Hippocampal formation (tissue), 2 donors: ENCODE data around the gene CDH4.
"Not testable (repeated sequence)": the region's sequence is repeated elsewhere in the genome, so short reads cannot be mapped to it uniquely, and the experiment has no call there.

ENCODE experiments used
- DNase-seq, 2 donors: peaks; one replicate each; lab custom pipeline; 2025; lab: John Stamatoyannopoulos, UW

The CDH4 gene

DNA sequence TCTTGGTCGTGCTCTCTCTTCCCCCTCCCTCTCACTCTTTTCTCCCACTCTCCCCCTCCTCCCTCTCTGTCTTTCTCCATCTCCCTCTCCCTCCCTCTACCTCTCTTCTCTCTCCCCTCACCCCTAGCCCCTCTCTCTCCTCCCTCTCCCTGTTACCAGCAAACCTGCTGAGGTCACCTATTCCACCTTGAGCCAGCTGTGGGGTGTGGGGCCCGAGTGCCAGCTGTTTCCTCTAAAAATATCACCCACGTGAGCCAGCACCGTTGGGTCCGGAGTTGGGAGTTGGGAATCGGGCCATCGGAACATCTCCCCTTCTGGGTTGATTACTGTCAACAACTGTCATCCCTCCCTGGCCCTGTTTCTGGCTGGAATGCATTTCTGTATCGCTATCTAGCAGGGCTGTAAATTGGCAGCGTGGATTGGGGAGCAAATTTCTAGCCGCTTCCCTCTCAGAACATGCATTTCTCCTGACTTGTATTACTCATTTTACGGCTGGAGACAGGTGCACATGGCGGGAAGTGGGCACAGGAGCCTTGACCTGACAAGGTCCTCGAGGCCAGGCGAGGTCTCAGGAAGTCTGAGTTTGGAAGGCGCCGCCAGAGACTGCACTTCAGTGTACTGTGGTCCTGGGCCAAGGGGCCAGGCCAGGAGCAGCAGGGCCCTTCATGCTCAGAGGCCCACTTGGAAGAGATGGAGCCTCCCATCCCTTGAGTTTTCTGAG lies 165.3 kb downstream of the CDH4 start:
- no peak for DNase-seq

DNA sequence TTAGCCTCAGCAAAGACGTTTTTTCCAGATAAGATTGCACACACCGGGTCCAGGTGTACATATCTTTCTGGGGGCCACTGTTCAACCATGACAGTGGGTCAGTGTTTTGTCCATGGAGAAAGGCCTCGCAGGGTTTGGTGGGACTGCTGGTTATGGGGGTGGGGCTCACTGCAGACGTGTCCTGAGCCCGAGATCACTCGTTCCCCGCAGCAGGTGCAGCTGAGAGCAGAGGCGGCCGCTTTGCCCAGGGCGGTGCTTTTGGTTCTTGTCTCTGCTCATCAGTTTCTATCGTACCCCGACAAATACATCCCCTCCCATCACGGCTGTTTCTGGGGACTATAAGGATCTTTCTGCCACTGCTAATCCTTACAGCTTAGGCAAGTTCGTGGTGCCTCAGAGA lies 166.9 kb downstream of the CDH4 start:
- no peak for DNase-seq

DNA sequence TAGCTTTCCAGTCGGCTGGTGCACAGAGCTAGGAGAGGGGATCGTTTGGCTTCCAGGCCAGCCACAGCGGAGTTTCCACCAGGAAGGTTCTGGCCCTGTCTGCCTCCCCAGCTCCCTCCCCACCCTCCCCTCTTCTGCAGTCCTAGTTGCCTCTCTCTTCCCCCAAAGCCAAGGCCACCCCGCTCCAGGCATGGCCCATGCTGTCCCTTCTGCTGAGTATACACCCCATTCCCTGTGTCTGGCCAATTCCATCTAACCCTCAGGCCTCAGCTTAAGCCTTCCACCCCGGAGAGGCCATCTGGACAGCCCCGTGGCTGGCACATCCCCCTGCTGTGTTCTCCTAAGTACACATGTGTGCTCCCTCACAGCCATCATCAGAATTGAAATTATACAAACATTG lies 167.4 kb downstream of the CDH4 start:
- no peak for DNase-seq

DNA sequence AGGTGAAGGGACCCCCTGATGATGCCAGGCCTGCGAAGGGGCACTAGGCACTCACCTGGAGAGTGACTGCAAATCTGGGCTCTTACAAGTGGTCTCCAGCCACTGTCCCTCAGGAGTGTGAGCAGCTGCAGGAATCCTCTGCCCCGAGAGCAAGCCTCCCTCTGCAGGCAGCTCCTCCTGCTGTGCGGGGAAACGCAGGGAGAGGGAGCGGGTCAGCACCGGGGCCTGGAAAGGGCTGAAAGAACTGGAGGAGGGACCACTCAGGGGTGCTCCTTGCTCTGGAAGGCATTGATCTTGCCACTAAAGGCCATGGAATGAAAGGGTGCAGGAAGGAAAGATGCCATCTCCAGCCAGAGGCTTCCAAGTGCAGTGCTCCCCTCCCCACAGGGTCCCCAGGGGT lies 168.0 kb downstream of the CDH4 start:
- no peak for DNase-seq

DNA sequence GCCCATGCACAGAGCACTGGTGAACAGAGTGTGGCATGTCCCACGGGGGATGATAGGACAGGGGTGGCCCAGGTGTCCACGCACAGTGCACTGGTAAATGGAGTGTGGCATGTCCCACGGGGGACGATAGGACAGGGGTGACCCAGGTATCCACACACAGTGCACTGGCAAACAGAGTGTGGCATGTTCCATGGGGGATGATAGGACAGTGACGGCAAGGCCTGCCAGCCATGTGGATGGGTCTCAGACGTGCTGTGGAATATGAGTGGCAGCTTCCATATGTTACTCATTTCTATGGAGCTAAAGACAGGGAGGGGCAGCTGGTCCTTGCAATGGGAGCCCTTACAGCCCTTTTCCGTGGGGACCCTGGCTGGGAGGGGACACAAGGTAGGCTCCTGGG lies 168.7 kb downstream of the CDH4 start:
- DNase-seq = no peak

DNA sequence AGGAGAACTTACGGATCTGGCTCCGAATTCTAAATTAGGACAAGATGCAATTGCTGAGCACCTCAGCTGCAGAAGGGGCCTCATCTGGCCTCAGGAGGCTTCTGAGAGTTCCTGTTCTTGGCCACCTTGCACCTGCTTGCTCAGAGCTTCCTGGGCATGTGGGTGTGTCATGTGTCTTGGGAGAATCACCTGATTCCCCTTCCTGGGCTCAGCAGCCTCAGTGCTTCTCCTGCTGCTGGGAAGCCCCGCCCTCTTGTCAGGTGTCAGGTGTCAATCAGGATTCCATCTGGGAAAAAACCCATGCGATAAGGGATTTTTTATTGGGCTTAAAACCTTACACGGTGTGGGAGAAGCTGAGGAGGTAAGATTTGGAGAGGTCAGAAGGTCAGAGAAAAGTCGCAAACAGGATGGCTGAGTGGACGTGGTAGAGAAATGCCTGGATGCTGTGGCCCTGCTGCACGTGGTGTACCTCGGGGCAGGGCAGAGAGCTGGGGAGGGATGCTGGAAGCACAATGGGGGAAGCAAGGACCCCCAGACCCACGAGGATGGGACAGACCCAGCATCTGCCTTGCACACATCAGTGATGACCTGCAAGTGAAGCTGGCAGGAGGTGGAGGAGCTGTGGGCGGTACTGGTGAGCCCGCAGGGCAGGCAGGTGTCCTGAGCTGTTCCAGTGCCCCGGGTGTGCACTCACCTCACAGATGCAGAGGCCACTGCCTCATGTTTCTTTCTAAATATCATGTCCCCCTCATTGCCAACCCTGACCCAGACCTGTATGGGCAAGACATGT lies 170.8 kb downstream of the CDH4 start:
- DNase-seq = no peak

DNA sequence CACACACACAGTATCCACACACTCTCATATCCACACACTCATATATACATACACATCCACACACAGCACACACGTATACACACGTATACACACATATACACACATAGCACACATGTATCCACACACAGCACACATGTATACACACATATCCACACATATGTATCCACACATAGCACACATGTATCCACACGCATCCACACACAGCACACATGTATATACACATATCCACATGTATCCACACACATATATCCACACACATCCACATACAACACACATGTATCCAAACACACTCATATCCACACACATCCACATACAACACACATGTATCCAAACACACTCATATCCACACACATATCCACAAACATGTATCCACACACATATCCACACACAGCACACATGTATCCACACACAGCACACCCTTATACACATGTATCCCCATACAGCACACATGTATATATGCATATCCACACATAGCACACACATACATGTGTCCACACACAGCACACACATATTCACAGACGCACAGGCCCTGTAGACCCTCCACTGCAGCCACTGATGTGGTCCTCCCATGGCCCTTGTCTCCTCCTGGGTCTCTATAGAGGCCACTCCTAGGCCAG lies 172.1 kb downstream of the CDH4 start:
- no peak for DNase-seq

DNA sequence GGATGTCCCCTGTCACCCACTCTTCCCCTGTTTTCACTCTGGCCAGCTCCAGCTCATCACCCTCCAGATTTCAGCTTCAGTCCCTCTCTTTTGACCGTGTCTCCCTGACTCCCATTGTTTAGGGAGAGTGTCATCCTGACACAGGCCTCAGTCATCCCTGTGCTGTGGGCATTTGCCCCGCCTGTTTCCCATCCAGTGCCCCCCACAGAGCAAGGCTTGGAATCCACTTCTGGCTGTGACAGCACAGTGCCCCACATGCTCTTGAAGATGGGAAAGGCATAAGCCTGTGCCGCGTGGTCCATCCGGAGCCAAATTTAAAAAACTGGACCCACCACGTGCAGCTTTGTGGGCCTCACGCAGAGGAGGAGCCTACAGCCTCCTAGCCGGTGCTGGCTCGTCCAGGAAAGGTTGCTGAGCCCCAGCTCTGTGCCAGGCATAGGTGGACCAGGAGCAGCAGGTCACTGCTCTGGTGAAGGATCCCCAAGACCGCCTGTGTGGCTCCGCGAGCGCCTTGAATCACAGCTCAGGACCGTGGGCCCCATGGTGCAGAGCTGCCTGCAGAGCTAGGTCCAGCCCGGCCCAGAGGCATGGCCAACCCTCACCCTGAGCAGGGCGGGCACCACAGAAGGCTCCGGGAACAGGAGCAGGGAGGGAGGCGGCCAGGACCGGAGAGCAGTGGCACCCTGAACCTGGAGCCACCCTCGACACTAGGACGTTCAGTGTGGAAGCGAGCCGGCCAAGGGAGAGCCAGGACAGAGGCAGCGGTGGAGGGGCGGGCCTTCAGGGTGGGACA lies 172.8 kb downstream of the CDH4 start:
- DNase-seq = no peak

DNA sequence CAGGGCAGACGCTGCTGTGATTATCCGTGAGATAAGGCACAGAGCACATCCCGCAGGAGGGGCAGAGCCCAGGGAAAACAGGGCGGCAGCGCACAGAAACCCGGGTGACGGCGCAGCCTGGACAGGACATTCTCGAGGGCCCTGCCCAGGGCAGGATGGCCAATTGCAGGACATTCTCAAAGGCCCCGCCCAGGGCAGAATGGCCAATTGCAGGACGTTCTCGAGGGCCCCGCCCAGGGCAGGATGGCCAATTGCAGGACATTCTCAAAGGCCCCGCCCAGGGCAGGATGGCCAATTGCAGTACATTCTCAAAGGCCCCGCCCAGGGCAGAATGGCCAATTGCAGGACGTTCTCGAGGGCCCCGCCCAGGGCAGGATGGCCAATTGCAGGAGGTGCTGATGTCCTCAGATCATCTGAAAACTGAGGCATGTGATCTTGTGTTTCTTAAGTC lies 173.5 kb downstream of the CDH4 start:
- not testable (repeated sequence) for DNase-seq

DNA sequence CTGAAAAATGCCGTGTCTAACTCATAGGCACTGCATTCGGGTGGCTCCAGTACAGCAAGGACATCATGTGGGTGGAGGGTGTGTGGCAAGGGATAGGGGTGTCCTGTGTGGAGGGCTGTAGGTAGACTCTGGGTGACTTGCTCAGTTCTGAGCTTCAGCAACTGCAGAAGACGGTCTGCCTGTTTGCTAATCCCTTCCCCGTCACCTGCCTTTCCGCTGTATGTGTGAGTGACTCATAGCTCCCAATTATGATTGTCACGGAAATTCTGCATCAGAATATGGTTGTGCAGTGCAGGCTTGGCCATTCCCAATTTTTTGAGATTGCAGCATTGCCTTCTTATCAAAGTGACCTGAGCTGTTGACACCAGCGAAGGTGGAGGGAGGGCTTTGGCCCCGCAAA lies 174.3 kb downstream of the CDH4 start:
- no peak for DNase-seq

DNA sequence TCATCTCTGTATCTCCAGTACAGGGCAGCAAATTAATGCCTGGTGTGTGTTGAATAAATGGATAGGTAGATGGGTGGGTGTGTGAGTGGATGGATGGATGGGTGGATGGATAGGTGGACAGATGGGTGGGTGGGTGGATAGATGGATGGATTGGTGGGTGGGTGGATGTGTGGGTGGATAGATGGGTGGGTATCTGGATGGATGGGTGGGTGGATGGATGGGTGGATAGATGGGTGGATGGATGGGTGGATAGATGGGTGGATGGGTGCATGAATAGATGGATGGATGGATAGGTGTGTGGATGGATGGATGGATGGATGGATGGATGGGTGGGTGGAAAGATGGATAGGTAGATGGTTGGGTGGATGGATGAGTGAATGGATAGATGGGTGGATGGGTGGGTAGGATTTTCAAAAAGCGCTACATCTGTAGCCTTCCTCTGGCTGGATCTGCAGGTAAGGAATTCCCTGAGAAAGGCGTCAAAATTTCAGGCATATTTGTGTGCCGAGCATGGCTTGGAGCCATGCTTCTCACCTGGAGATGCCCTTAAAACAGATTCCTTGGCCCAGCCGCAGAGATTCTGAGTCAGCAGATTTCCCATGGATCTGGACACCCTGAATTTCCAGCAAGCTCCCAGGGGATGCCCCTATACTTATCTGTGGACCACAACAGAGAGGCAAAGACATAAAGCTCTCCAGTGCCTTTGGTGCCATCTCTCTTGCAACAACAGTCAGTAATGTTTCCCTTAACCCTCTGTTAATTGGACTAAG lies 177.6 kb downstream of the CDH4 start:
- no peak for DNase-seq

DNA sequence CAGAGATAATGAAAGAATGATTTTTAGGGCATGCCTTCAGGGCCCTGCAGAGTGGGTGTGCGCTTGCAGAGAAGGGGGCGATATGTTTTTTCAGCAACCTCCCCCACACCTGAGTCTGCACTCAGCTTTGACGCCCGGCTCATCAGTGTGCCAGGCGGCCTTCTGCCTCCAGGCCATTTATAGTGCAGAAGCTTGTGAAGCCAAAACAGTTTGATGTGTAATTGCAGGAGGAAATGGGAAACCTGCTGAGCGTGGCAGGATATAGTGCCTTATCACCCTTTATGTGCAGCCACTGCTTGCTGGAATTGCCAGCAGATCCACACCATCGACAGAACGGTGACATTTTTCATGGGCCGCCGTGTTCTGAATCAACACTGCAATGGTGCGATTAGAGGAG lies 178.2 kb downstream of the CDH4 start:
- no peak for DNase-seq

DNA sequence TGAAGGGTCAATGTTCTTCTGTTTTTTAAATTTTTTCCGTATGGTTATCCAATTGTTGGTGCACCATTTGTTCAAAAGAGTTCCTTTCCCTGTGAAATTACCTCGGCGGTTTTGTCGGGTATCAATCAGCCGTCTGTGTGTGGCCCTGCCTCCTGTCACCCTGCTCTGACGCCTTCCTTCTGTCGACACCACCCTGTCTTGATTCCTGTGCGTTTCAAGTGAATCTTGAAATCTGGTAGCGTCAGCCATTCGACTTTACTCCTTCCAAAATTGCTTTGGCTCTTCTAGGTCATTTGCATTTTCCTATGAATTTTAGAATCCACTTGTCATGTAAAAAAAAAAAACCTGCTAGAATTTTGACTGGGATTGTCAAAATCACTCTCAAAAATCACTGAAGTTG lies 181.1 kb downstream of the CDH4 start:
- no peak for DNase-seq

DNA sequence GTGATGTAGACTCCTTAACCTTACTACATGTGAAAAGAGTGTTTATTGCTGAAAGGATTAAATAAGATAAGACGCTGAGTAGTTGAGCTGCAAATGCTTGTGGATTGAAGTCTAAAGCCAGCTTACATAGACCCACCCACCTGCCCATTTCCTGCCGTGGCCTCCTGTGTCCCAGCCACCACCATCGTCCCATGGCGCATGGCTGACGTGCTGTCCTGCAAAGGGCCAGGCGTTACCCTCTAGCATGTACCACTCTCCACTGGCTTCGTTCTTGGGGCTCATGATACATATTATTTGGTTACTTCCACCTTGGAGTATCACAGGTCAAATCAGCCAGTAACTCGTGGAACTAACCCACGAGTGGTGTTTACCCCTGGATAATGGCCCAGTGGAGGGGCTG lies 181.8 kb downstream of the CDH4 start:
- DNase-seq = no peak

DNA sequence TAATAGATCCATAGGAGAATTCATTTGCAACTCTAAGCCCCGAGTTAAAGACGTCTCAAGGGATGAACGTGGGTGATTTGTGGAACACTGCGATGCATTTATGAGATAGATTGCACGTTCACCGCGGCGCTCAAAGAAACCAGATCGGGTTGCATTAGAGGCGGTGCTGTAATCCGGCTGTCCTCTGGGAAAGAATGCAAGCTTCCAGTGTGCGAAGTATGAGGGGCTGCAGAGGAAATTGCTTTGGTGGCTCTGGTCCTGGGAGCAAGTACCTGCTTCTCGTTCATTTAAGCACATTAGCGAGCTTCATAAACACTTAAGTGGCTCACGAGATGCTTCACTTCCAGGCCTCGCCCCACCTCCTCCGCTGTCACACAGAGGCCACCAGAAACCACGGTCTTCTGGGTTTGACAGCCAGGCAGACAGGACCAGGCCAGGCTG lies 182.3 kb downstream of the CDH4 start:
- no peak for DNase-seq

DNA sequence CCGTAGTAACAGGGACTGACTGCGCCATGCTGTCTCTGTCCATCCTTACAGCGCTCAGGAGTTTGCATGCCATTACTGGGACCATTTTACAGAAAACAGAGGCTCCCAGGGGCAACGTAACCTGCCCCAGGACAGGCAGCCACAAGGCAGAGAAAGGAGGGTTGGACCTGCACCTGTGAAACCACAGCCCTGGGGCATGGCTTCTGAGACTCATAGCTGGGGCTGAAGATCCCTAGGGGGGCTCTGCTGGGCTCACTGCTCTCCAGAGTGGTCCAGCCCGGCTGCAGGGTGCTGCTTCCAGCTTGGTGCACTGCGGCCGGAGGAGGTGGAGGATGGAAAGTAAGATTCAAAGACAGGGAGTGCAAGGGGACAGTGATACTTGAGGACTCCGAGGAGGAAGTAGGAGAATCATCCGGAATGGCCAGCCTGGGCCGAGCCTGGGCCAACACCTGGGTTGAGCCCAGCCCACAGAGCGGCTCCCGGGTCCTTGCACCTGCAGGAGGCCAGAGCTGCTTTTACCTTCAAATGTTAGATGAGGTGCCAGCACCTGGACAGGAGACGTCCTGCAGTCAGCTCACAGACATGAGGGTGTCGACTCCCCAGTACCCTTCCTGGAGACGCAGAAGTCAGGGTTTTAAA lies 183.2 kb downstream of the CDH4 start:
- no peak for DNase-seq

DNA sequence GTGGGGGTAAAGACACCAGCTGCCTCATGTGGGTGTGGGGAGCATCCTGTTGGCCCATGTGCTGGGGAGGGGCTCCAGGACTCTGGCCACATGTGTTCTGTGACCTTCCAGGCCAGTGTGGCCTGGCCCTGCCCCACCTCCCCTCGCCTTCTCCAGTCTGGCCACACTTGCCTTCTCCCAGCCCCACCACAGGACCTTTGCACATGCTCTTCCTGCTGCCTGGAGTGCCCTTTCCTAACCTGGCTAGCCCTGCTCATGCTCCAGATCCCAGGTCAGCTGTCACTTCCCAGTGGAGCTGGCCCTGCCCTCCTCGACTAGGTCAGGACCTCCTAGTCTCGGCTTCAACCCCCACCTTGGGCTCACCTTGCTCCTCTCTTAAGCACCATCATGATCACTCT lies 183.8 kb downstream of the CDH4 start:
- DNase-seq = no peak

DNA sequence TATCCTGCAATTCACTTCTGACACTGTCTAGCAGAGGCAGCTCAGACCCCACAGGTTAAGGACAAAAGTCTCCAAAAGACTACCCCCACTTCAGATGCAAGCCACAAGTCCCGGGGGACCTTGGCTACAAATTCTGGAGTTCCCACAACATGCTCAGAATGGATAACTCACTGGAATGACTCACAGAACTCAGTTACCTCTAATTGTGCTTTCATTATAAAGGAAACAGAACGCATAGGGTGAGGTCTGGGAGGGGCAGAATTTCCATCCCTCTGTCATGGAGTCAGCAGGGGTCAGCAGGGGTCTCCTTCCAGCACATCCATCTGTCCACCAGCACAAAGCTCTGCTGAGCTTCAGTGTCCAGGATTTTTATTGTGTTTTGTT lies 184.2 kb downstream of the CDH4 start:
- no peak for DNase-seq

DNA sequence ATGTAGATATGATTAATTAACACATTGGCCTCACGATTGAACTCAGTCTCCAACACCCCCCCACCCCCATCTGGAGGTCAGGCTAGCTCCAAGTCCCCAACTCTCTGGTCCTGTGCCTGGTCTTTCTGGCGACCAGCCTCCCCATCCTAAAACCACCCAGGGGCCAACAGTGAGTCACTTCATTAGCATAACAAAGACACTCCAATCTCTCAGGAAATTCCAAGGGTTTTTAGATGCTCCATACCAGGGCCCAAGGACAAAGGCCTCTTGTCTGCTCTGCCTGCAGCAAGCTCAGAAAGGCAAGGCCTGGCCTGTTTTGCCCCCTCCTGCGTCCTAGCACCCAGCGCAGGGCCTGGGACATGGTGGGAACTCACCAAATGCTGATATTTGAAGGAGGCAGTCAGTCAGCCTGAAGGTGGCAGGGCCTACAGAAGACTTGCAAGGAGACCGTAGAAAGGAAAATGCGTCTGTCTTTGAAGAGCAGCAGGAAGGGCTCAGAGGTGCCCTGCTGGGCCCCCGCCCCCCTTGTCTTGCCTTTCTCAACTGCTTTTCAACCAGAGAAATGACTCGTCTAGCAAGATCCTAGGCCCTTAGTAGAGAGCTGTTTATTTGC lies 184.7 kb downstream of the CDH4 start:
- no peak for DNase-seq
